Karpas-422 (cell line): ENCODE results near the gene RSAD2. TPM values are rescaled to one million over a fixed set of nuclear protein-coding genes. Genes with fewer than 3 reads are reported as not detected.

Source experiments
- DNase-seq: peaks from one replicate; pipeline ENCODE4 v3.0.0-alpha.2; 2015
- H2AFZ ChIP-seq: fragments of 200-600 bp; sonication (generic); 2 replicates; pipeline ENCODE4 v1.6.1; 2014; ENCODE audit warnings: antibody characterized with exemption, low read length, mixed read lengths
- H3K27ac ChIP-seq: fragments of 200-600 bp; sonication (generic); 2 replicates; pipeline ENCODE4 v1.5.1; 2014; ENCODE audit warnings: mild to moderate bottlenecking, low read length, moderate library complexity
- H3K27me3 ChIP-seq: fragments of 200-600 bp; sonication (generic); 2 replicates; pipeline ENCODE4 v1.6.1; 2014; ENCODE audit warnings: low read length, mixed read lengths
- H3K36me3 ChIP-seq: fragments of 200-600 bp; sonication (generic); 2 replicates; pipeline ENCODE4 v1.6.1; 2014; ENCODE audit warnings: low read length, mixed read lengths; ENCODE audit not compliant: insufficient read depth
- H3K4me1 ChIP-seq: fragments of 200-600 bp; sonication (generic); 2 replicates; pipeline ENCODE4 v1.6.1; 2014; ENCODE audit warnings: mild to moderate bottlenecking, low read length, mixed read lengths
- H3K4me2 ChIP-seq: fragments of 200-600 bp; sonication (generic); 2 replicates; pipeline ENCODE4 v1.6.1; 2014; ENCODE audit warnings: low read length, low read depth, mild to moderate bottlenecking; ENCODE audit not compliant: poor library complexity, severe bottlenecking
- H3K4me3 ChIP-seq: fragments of 200-600 bp; sonication (generic); 2 replicates; pipeline ENCODE4 v1.5.1; 2014; ENCODE audit warnings: mild to moderate bottlenecking, antibody characterized with exemption, low read length, mixed read lengths
- H3K79me2 ChIP-seq: fragments of 200-600 bp; sonication (generic); 2 replicates; pipeline ENCODE4 v1.6.1; 2014; ENCODE audit warnings: mild to moderate bottlenecking, low read length, mixed read lengths
- H3K9ac ChIP-seq: fragments of 200-600 bp; sonication (generic); 2 replicates; pipeline ENCODE4 v1.6.0; 2014; ENCODE audit warnings: low read length
- H3K9me2 ChIP-seq: fragments of 200-600 bp; sonication (generic), shearing (Covaris generic); replicated peaks from 2 replicates; pipeline ENCODE4 v1.6.0; 2014; ENCODE audit warnings: mild to moderate bottlenecking, low read length, moderate library complexity; ENCODE audit not compliant: insufficient read depth
- H3K9me3 ChIP-seq: fragments of 300-700, 200-600 bp; sonication (generic); 2 replicates; pipeline ENCODE4 v1.6.1; 2014; ENCODE audit warnings: low read length, mixed read lengths
- H4K20me1 ChIP-seq: fragments of 200-600 bp; sonication (generic); 2 replicates; pipeline ENCODE4 v1.6.1; 2014; ENCODE audit warnings: mild to moderate bottlenecking, antibody characterized with exemption, low read length, low read depth; ENCODE audit not compliant: insufficient read depth
- total RNA-seq: library from RNA; depleted of rRNA; stranded (reverse); fragments of >200 nt; shearing (Covaris generic); gene quantifications from 2 replicates; pipeline ENCODE4 v1.2.3, GENCODE V29; 2014; ENCODE audit warnings: low replicate concordance; rRNA removed

Gene RSAD2, protein sequence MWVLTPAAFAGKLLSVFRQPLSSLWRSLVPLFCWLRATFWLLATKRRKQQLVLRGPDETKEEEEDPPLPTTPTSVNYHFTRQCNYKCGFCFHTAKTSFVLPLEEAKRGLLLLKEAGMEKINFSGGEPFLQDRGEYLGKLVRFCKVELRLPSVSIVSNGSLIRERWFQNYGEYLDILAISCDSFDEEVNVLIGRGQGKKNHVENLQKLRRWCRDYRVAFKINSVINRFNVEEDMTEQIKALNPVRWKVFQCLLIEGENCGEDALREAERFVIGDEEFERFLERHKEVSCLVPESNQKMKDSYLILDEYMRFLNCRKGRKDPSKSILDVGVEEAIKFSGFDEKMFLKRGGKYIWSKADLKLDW
- total RNA-seq: 2.7 and 12.4 TPM in 2 replicates

DNA sequence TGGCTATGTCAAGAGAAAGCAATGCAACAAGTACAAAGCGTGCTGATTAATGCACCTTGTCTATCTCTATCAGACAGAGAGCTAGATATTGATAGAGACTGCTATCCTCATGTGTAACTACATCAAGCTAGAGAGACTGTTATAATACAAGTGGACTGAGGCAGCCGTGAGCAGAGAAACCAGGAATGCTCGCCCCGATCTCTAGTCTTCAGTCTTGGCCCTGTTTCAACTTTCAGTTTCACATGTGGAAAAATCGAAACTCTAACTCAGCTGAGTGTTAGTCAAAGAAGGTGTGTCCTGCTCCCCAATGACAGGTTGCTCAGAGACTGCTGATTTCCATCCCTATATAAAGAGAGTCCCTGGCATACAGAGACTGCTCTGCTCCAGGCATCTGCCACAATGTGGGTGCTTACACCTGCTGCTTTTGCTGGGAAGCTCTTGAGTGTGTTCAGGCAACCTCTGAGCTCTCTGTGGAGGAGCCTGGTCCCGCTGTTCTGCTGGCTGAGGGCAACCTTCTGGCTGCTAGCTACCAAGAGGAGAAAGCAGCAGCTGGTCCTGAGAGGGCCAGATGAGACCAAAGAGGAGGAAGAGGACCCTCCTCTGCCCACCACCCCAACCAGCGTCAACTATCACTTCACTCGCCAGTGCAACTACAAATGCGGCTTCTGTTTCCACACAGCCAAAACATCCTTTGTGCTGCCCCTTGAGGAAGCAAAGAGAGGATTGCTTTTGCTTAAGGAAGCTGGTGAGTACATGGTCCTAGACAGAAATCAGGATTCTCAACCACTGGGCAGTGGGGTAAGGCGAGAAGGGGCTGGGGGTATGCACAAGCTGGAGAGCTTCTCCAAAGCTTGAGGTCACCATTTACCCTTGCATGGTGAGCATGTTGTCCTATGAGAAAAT is at the start of gene RSAD2:
Gene RSAD2 (plus strand): TSS at position 376 of the 903 bp plus-strand sequence. CDS start 24 bp downstream, at position 400.
- peaks cover 24% of the 10 kb centered on the region for H3K4me1 ChIP-seq
- H3K9me3 ChIP-seq: no peaks in the 10 kb centered on the region
- H3K27ac ChIP-seq: no peak within 1 kb of the TSS
- no peaks in the 10 kb centered on the region for H3K36me3 ChIP-seq
- peak within 1 kb of the TSS; percentile 49; the same call in 1 of the 2 replicates for H2AFZ ChIP-seq
- H3K9ac ChIP-seq: peak within 1 kb of the TSS; percentile 31
- peak within 1 kb of the TSS; percentile 62 for H3K4me2 ChIP-seq
- DNase-seq: no peak
- H3K9me2 ChIP-seq: no peaks in the 10 kb centered on the region
- H4K20me1 ChIP-seq: no peaks in the 10 kb centered on the region
- peak within 1 kb of the TSS; percentile 52 for H3K4me3 ChIP-seq
- H3K79me2 ChIP-seq: no peaks in the 10 kb centered on the region
- H3K27me3 ChIP-seq: no peaks in the 10 kb centered on the region

DNA sequence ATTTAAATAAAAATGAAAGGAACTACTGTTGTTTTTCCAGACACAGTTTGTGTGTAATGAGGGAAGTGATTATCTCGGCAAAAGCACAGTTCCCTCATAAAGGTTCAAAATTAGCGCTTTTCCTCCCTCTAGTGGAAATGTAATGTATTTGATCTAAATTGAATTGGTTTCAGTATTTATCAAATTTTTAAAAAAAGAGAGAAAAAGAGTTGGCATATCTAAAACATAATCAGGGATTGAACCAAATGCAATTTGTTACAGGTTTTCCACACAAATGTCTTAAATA is 49.3 kb upstream of the RSAD2 start:
- peak overlapping the region; percentile 57 for H3K4me2 ChIP-seq
- H2AFZ ChIP-seq: peak overlapping the region; percentile 90
- peak; percentile 90 for DNase-seq

DNA sequence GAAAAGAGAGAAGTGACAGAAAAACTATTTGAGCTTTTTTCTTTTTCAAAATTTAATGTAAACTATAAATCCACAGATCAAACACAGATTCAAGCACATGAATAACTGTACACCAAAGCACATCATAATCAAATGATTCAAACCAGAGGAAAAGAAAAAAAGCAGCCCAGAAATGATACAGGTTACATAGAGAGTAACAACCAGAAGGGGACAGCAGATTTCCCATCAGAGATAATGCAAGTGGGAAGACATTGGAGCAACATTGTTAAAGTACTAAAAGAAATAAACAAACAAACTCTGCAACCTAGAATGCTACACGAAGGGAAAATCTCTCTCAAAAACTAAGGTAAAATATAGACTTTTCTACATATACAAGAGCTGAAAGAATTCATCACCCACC is 46.3 kb upstream of the RSAD2 start:
- H3K36me3 ChIP-seq: no peaks in the 10 kb centered on the region
- H3K4me1 ChIP-seq: peaks cover 20% of the 10 kb centered on the region
- no peak overlapping the region for H3K9ac ChIP-seq
- no peak for DNase-seq
- H3K27ac ChIP-seq: no peak overlapping the region
- H3K79me2 ChIP-seq: no peaks in the 10 kb centered on the region
- no peak overlapping the region for H3K4me2 ChIP-seq
- H3K27me3 ChIP-seq: no peaks in the 10 kb centered on the region
- H3K9me2 ChIP-seq: no peaks in the 10 kb centered on the region
- peaks cover 6% of the 10 kb centered on the region; the same call in 1 of the 2 replicates for H3K9me3 ChIP-seq
- no peak overlapping the region for H3K4me3 ChIP-seq
- no peak overlapping the region for H2AFZ ChIP-seq
- no peaks in the 10 kb centered on the region for H4K20me1 ChIP-seq

More for the DNA sequence above, 49.3 kb upstream of the RSAD2 start:
- H3K27me3 ChIP-seq: no peaks in the 10 kb centered on the region
- H3K4me3 ChIP-seq: no peak overlapping the region
- H3K36me3 ChIP-seq: no peaks in the 10 kb centered on the region
- peaks cover 49% of the 10 kb centered on the region for H3K4me1 ChIP-seq
- peaks cover 6% of the 10 kb centered on the region; the same call in 1 of the 2 replicates for H3K9me3 ChIP-seq
- H3K79me2 ChIP-seq: no peaks in the 10 kb centered on the region
- H3K9ac ChIP-seq: peak overlapping the region; percentile 43
- H3K9me2 ChIP-seq: no peaks in the 10 kb centered on the region
- no peaks in the 10 kb centered on the region for H4K20me1 ChIP-seq
- peak overlapping the region; percentile 76 for H3K27ac ChIP-seq

DNA sequence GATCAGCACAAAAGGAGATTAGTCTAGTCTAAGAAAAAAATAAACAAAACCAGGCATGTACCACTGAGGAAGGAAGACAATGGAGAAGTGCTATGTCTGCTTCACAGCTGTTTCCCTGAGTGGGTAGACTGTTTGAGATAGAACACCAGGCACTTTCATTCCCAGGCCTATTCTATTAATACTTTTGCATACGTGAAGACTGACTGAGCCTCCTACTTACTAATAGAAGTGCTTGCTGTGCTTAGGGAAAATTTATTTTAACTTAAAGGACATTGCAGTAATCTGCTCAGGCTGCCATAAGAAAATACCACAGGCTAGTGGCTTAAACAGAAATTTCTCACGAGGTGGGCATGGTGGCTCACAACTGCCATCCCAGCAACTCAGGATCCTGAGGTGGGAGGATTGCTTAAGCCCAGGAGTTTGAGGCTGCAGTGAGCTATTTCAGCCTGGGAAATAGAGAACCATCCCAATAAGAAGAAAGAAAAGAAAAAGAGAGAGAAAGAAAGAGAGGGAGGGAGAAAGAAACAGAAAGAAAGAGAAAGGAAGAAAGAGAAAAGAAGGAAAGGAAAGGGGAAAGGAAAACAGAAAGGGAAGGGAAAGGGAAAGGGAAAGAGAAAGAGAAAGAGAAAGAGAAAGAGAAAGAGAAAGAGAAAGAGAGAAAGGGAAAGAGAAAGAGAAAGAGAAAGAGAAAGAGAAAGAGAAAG is 44.8 kb upstream of the RSAD2 start:
- Histone ChIP-seq H3K79me2 (no peaks in the 10 kb centered on the region), H3K9me3 (peaks cover 6% of the 10 kb centered on the region; the same call in 1 of the 2 replicates), H3K9ac (no peak overlapping the region), H3K9me2 (no peaks in the 10 kb centered on the region), H3K4me2 (no peak overlapping the region), H3K36me3 (no peaks in the 10 kb centered on the region), H3K27me3 (no peaks in the 10 kb centered on the region), H4K20me1 (no peaks in the 10 kb centered on the region), H3K4me1 (peaks cover 5% of the 10 kb centered on the region), H2AFZ (no peak overlapping the region), H3K27ac (no peak overlapping the region), H3K4me3 (no peak overlapping the region)
- DNase-seq: no peak

DNA sequence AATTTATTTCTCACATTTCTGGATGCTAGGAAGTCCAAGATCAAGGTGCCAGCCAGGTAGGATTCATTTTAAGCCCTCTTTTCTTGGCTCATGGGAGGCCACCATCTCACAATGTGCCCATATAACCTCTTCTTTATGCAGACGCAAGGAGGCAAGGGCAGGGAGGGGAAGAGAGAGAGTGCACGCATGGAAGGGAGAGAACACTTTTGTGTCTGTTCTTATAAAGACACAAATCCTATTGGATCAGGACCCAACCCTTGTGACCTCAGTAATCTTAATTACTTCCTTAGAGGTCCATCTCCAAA is 44.3 kb upstream of the RSAD2 start:
- peaks cover under 1% of the 10 kb centered on the region; the same call in 1 of the 2 replicates for H3K4me1 ChIP-seq
- H3K9me3 ChIP-seq: peaks cover 6% of the 10 kb centered on the region; the same call in 1 of the 2 replicates
- no peaks in the 10 kb centered on the region for H3K79me2 ChIP-seq
- H3K27me3 ChIP-seq: no peaks in the 10 kb centered on the region
- DNase-seq: no peak
- no peak overlapping the region for H2AFZ ChIP-seq
- no peaks in the 10 kb centered on the region for H3K36me3 ChIP-seq
- H3K9ac ChIP-seq: no peak overlapping the region
- H3K4me2 ChIP-seq: no peak overlapping the region
- H3K27ac ChIP-seq: no peak overlapping the region
- no peak overlapping the region for H3K4me3 ChIP-seq
- no peaks in the 10 kb centered on the region for H3K9me2 ChIP-seq
- H4K20me1 ChIP-seq: no peaks in the 10 kb centered on the region

DNA sequence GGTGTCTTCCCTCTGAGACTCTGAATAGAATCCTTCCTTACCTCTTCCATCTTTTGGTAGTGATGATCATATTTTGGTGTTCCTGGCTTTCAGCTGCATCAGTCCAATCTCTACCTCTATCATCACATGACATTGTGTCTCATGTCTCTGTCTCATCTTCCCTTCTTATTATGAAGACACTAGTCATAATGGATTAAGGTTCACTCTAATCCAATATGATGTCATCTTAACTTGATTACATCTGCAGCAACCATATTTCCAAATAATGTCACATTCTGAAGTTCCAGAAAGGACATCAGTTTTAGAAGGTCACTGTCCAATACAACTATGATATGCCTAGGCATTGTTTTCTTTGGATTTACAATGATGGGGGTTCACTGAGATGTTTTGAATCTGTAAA is 43.4 kb upstream of the RSAD2 start:
- DNase-seq: no peak
- Histone ChIP-seq H3K27me3 (no peaks in the 10 kb centered on the region), H3K9me3 (peaks cover 6% of the 10 kb centered on the region; the same call in 1 of the 2 replicates), H2AFZ (no peak overlapping the region), H3K4me2 (no peak overlapping the region), H3K4me3 (no peak overlapping the region), H3K9ac (no peak overlapping the region), H3K36me3 (no peaks in the 10 kb centered on the region), H4K20me1 (no peaks in the 10 kb centered on the region), H3K79me2 (no peaks in the 10 kb centered on the region), H3K9me2 (no peaks in the 10 kb centered on the region), H3K27ac (no peak overlapping the region), H3K4me1 (no peaks in the 10 kb centered on the region)

DNA sequence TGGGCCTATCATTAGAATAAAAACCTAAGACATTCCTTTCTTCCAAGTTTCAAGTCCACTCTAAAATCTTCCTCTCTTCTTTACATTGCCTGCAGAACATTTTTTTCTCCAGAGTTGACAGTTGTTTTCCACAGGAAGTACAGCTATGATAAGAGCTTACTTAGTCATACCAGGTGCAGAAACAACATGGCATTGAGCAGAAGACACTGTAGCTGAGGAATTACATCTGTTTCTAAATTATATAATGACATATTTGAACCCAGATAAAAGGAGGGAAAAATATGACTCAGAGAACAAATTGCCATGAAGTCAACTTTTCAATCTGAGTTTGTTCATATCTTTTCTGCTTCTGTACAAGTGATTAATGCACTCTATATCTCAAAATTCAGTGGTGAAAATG is 42.1 kb upstream of the RSAD2 start:
- DNase-seq: no peak
- Histone ChIP-seq H3K4me2 (no peak overlapping the region), H2AFZ (no peak overlapping the region), H3K79me2 (no peaks in the 10 kb centered on the region), H3K9me3 (peaks cover 6% of the 10 kb centered on the region; the same call in 1 of the 2 replicates), H4K20me1 (no peaks in the 10 kb centered on the region), H3K4me1 (no peaks in the 10 kb centered on the region), H3K36me3 (no peaks in the 10 kb centered on the region), H3K9me2 (no peaks in the 10 kb centered on the region), H3K9ac (no peak overlapping the region), H3K27me3 (no peaks in the 10 kb centered on the region), H3K4me3 (no peak overlapping the region), H3K27ac (no peak overlapping the region)
